BE2C (cell line): Measurements from ENCODE around the gene ERMP1.
"Not testable (repeated sequence)": the region's sequence is repeated elsewhere in the genome, so short reads cannot be mapped to it uniquely, and the experiment has no call there.

Experiments used
- DNase-seq: peaks from one replicate; pipeline ENCODE4 v3.0.0-alpha.2; 2020
- H3K27me3 ChIP-seq: fragments of 250-450 bp; sonication (Bioruptor Pico); 2 replicates; pipeline ENCODE4 v1.5.1; 2020; ENCODE audit warnings: mild to moderate bottlenecking
- H3K36me3 ChIP-seq: fragments of 250-450 bp; sonication (Bioruptor Pico); 2 replicates; pipeline ENCODE4 v1.5.1; 2020; ENCODE audit warnings: mild to moderate bottlenecking
- H3K4me1 ChIP-seq: fragments of 250-450 bp; sonication (Bioruptor Pico); 2 replicates; pipeline ENCODE4 v1.5.1; 2020
- H3K4me3 ChIP-seq: 2 replicates; pipeline ENCODE4 v1.5.1; 2011; ENCODE audit warnings: low read depth, low read length
- H3K9me3 ChIP-seq: fragments of 250-450 bp; sonication (Bioruptor Pico); 2 replicates; pipeline ENCODE4 v1.5.1; 2020
- CTCF ChIP-seq: IDR thresholded peaks from 2 replicates; pipeline ENCODE4 v1.5.1; 2012; ENCODE audit warnings: mild to moderate bottlenecking, low read depth, low read length

The ERMP1 gene

GRCh38 chr9:5787759-5788302 is 45.1 kb downstream of the ERMP1 start:
- Histone ChIP-seq H3K4me3 (no peak overlapping the region), H3K27me3 (no peaks in the 10 kb centered on the region), H3K36me3 (no peaks in the 10 kb centered on the region; the same call in 1 of the 2 replicates), H3K9me3 (no peaks in the 10 kb centered on the region), H3K4me1 (no peaks in the 10 kb centered on the region)
- TF ChIP-seq CTCF = no peak
- DNase-seq = no peak

GRCh38 chr9:5787220-5787619 is 45.7 kb downstream of the ERMP1 start:
- H3K4me1 ChIP-seq = no peaks in the 10 kb centered on the region
- no peak overlapping the region for H3K4me3 ChIP-seq
- no peak for DNase-seq
- no peaks in the 10 kb centered on the region for H3K9me3 ChIP-seq
- H3K27me3 ChIP-seq = no peaks in the 10 kb centered on the region
- H3K36me3 ChIP-seq = no peaks in the 10 kb centered on the region; the same call in 1 of the 2 replicates
- TF ChIP-seq CTCF = no peak

GRCh38 chr9:5786370-5787127 is 46.4 kb downstream of the ERMP1 start:
- Histone ChIP-seq H3K4me3 (no peak overlapping the region), H3K9me3 (no peaks in the 10 kb centered on the region), H3K4me1 (no peaks in the 10 kb centered on the region), H3K27me3 (no peaks in the 10 kb centered on the region), H3K36me3 (no peaks in the 10 kb centered on the region; the same call in 1 of the 2 replicates)
- no peak for DNase-seq
- TF ChIP-seq CTCF = no peak

- TF ChIP-seq CTCF = no peak
- DNase-seq = no peak
- peaks cover 11% of the 10 kb centered on the region for H3K36me3 ChIP-seq
- H3K9me3 ChIP-seq = no peaks in the 10 kb centered on the region
- no peaks in the 10 kb centered on the region for H3K4me1 ChIP-seq
- H3K4me3 ChIP-seq = no peak overlapping the region
- no peaks in the 10 kb centered on the region for H3K27me3 ChIP-seq
Observed at GRCh38 chr9:5784526-5785315, 48.2 kb downstream of the ERMP1 start.

- Histone ChIP-seq H3K36me3 (peaks cover 16% of the 10 kb centered on the region), H3K9me3 (no peaks in the 10 kb centered on the region), H3K4me3 (no peak overlapping the region), H3K27me3 (no peaks in the 10 kb centered on the region), H3K4me1 (no peaks in the 10 kb centered on the region)
- no peak for TF ChIP-seq CTCF
- no peak for DNase-seq
Observed at GRCh38 chr9:5783982-5784381, 48.9 kb downstream of the ERMP1 start.

- not testable (repeated sequence) for H3K27me3 ChIP-seq, DNase-seq, H3K9me3 ChIP-seq, H3K4me3 ChIP-seq, H3K4me1 ChIP-seq
- peaks cover 22% of the 10 kb centered on the region for H3K36me3 ChIP-seq
Observed at GRCh38 chr9:5783420-5783819, 49.5 kb downstream of the ERMP1 start.

- not testable (repeated sequence) for H3K9me3 ChIP-seq, DNase-seq, H3K4me1 ChIP-seq, H3K27me3 ChIP-seq, H3K4me3 ChIP-seq
- peaks cover 34% of the 10 kb centered on the region for H3K36me3 ChIP-seq
Observed at GRCh38 chr9:5779705-5780218, 53.2 kb downstream of the ERMP1 start.
